H1 (cell line): ENCODE measurements around the gene PTGDR2. TPM values are rescaled to one million over a fixed set of nuclear protein-coding genes. Genes with fewer than 3 reads are reported as not detected.

Experiments used
- ASH2L ChIP-seq: fragments of 200-600, 300-600 bp; sonication (generic); IDR thresholded peaks from one replicate; pipeline ENCODE4 v1.7.1; 2017; ENCODE audit warnings: low read length
- CBX8 ChIP-seq: fragments of 300-800, 300-1000 bp; sonication (generic); IDR thresholded peaks from 2 replicates; pipeline ENCODE4 v1.7.1; 2016; ENCODE audit warnings: low read depth, low read length, borderline replicate concordance
- RFX5 ChIP-seq: IDR thresholded peaks from 2 replicates; pipeline ENCODE4 v1.6.1; 2011; ENCODE audit warnings: low read depth, low read length, improper control_type of control experiment, borderline replicate concordance
- SAP30 ChIP-seq: fragments of 300-600 bp; sonication (generic); IDR thresholded peaks from 2 replicates; pipeline ENCODE4 v1.7.1; 2012; ENCODE audit warnings: low read length, moderate library complexity, mild to moderate bottlenecking, inconsistent platforms; ENCODE audit not compliant: insufficient read depth, insufficient replicate concordance
- SP4 ChIP-seq: IDR thresholded peaks from 2 replicates; pipeline ENCODE4 v1.6.1; 2012; ENCODE audit warnings: low read length, inconsistent platforms
- polyA plus RNA-seq, 7 experiments: library from polyadenylated mRNA; depleted of rRNA in 3 of 7; stranded (reverse) in 5 of 7; unstranded in 2 of 7; fragments of >200 nt in 5 of 7; fragments of 200-250 nt in 2 of 7; gene quantifications; 1 replicate in 5 of 7; 2 replicates in 1 of 7; 4 replicates in 1 of 7; pipeline versions ENCODE4 v1.2.1 to v1.2.3, GENCODE V29; 2011 to 2013; ENCODE audit warnings: missing spikeins in 2 of 7, mixed read lengths in 2 of 7
- total RNA-seq: library from RNA; stranded (reverse); fragmentation: NEBNext Ultra II Directional; extraction: Animal tissue kit (Norgen Biotek cat#: 25700); gene quantifications from 2 replicates; pipeline ENCODE4 v1.2.1, GENCODE V29; 2021

The PTGDR2 gene
- total and polyA plus RNA-seq, 2 of the 8 experiments (the other 6 are each of a cell fraction or from before 2014, with no cell fraction given) = 0.20 TPM; not detected in 1

GRCh38 chr11:60895687-60896086 is 39.9 kb upstream of the PTGDR2 start (continued):
- no peak for TF ChIP-seq SP4
- TF ChIP-seq RFX5 = no peak
- TF ChIP-seq CBX8 = no peak
- TF ChIP-seq ASH2L = no peak
- TF ChIP-seq SAP30 = no peak
